Stomach (tissue), 9 donors: ENCODE data around the gene ARL15. TPM values are rescaled to one million over a fixed set of nuclear protein-coding genes. Genes with fewer than 3 reads are reported as not detected.

Source experiments
- DNase-seq, 2 donors: peaks; one replicate each; pipeline versions ENCODE4 v3.0.0 to v3.0.0-alpha.2; 2013 to 2019
- H3K27ac ChIP-seq, 5 donors: fragments of 200-600 bp in 4 of 5; sonication (generic) in 4 of 5; one replicate each; pipeline ENCODE4 v1.5.1; 2013 to 2019; ENCODE audit warnings: mild to moderate bottlenecking in 1 of 5, moderate library complexity in 1 of 5
- H3K27me3 ChIP-seq, 3 donors: fragments of 200-600 bp; sonication (generic); one replicate each; pipeline ENCODE4 v1.5.1; 2017 to 2019; ENCODE audit warnings: mixed run types in 1 of 3
- H3K36me3 ChIP-seq, 4 donors: fragments of 200-600 bp; sonication (generic); 1 replicate in 3 of 4; 2 replicates in 1 of 4; pipeline ENCODE4 v1.5.1; 2016 to 2019
- H3K4me1 ChIP-seq, 4 donors: fragments of 200-600 bp; sonication (generic); one replicate each; pipeline ENCODE4 v1.5.1; 2016 to 2019
- H3K4me3 ChIP-seq, 4 donors: fragments of 200-600 bp; sonication (generic) in 3 of 4; one replicate each; pipeline ENCODE4 v1.5.1; 2016 to 2019; ENCODE audit warnings: mild to moderate bottlenecking in 1 of 4
- H3K9me3 ChIP-seq, 4 donors: fragments of 200-600 bp; sonication (generic); one replicate each; pipeline ENCODE4 v1.5.1; 2016 to 2019
- EP300 ChIP-seq: sonication (generic); formaldehyde crosslinking; IDR thresholded peaks from one replicate; pipeline ENCODE4 v1.6.1; 2017; ENCODE audit warnings: antibody characterized with exemption
- POLR2A ChIP-seq, 4 donors: fragments of 450-650 bp; IDR thresholded peaks; one replicate each; pipeline ENCODE4 v1.6.1; 2016; ENCODE audit warnings: antibody characterized with exemption in 4 of 4, control low read depth in 2 of 4, mild to moderate bottlenecking in 1 of 4, moderate library complexity in 1 of 4
- POLR2AphosphoS5 ChIP-seq, 3 donors: sonication (generic); formaldehyde crosslinking; IDR thresholded peaks; one replicate each; pipeline ENCODE4 v1.6.1; 2016; ENCODE audit warnings: antibody characterized with exemption in 3 of 3
- whole genome bisulfite sequencing, 5 donors: extraction: QIAGEN DNeasy Blood & Tissue Kit in 3 of 5; methylation state at CpG; one replicate each; pipeline versions ENCODE4 v1.1.5 to v1.1.7; 2013 to 2018; 5-methylcytosine and 5-hydroxymethylcytosine counted together
- intact Hi-C: fragments of 100-400 bp; cut with DNase I; formaldehyde crosslinking; loops from one replicate; pipeline ENCODE4 v1.15.1; 2023; ENCODE audit warnings: low total_unique reads
- polyA plus RNA-seq, 3 donors: library from polyadenylated mRNA; stranded (reverse); fragments of 200-250 nt; gene quantifications; one replicate each; pipeline ENCODE4 v1.2.3, GENCODE V29; 2013
- total RNA-seq, 5 donors: library from RNA; depleted of rRNA; stranded (reverse); fragments of >200 nt; gene quantifications; one replicate each; pipeline versions ENCODE4 v1.1.0 to v1.2.3, GENCODE V29; 2014 to 2016
- TF ChIP-seq, protein P1 (sequence below), 7 experiments: fragments of 450-650 bp in 4 of 7; fragments of 200-600 bp in 3 of 7; sonication (generic) in 3 of 7; IDR thresholded peaks; one replicate each; pipeline ENCODE4 v1.5.1; 2016 to 2019; ENCODE audit warnings: antibody characterized with exemption in 7 of 7, control low read depth in 2 of 7, mild to moderate bottlenecking in 1 of 7
- donor health status: healthy with polysubstance abuse.
- donor health status: Bipolar disorder and iron deficiency.
- donor health status: healthy.

The ARL15 gene
- total and polyA plus RNA-seq, 8 donors: 1.7 to 72.7 (median 12.6) TPM

DNA sequence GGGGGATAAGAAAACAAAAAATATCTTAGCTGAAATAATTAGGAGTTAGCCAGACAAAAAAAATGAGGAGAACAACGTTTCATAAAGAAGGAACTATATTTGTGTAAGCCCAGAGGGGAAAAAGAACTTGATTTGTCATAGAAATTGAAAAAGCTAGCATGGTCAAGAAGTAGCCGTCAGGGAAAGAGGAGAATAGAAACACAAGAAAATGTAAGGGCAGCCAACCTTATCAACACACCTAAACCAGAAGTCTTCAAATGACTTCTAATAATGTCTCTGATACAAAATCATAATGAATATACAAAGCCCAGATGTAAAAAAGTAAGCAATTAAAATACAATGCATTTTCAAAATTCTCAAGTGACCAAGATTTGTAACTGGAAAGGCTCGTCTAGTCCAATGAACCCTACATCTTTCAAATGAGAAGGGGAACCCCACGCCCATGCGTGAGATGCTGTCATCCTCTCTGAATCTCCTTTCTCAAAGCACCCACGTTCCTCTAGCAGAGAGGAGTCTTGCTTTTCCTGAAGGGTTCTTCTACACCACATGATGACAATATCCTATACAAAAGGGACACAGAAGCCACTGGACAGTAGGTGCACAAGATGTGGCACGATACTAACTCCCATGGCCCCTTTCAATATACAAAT, 103.7 kb downstream of the ARL15 start:
- TF ChIP-seq, protein P1, sequence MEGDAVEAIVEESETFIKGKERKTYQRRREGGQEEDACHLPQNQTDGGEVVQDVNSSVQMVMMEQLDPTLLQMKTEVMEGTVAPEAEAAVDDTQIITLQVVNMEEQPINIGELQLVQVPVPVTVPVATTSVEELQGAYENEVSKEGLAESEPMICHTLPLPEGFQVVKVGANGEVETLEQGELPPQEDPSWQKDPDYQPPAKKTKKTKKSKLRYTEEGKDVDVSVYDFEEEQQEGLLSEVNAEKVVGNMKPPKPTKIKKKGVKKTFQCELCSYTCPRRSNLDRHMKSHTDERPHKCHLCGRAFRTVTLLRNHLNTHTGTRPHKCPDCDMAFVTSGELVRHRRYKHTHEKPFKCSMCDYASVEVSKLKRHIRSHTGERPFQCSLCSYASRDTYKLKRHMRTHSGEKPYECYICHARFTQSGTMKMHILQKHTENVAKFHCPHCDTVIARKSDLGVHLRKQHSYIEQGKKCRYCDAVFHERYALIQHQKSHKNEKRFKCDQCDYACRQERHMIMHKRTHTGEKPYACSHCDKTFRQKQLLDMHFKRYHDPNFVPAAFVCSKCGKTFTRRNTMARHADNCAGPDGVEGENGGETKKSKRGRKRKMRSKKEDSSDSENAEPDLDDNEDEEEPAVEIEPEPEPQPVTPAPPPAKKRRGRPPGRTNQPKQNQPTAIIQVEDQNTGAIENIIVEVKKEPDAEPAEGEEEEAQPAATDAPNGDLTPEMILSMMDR (IDR thresholded peaks at IDR 0.05): no peak
- TF ChIP-seq POLR2AphosphoS5 (IDR thresholded peaks at IDR 0.05) (no peak), EP300 (no peak), POLR2A (IDR thresholded peaks at IDR 0.05) (no peak)
- intact Hi-C loops: no loop called here
- no peak for DNase-seq
- 81 to 89% (median 88%) methylated on average over 7 of the region's 7 CpGs for WGBS, 5 donors
- H3K9me3 ChIP-seq: no peaks in the 10 kb centered on the region
- H3K27me3 ChIP-seq: no peaks in the 10 kb centered on the region
- H3K4me1 ChIP-seq: peaks cover 0 to 16% (median 5%) of the 10 kb centered on the region in 4 donors
- no peak overlapping the region for H3K27ac ChIP-seq
- no peak overlapping the region for H3K4me3 ChIP-seq
- no peaks in the 10 kb centered on the region for H3K36me3 ChIP-seq

GRCh38 chr5:54205918-54206317, 104.5 kb downstream of the ARL15 start:
- DNase-seq: no peak
- Histone ChIP-seq H3K4me1 (peaks cover 0 to 10% (median 4%) of the 10 kb centered on the region in 4 donors), H3K27ac (no peak overlapping the region), H3K4me3 (no peak overlapping the region), H3K9me3 (no peaks in the 10 kb centered on the region), H3K36me3 (no peaks in the 10 kb centered on the region), H3K27me3 (no peaks in the 10 kb centered on the region)
- WGBS, 5 donors: 86 to 100% (median 92%) methylated on average over 1 of the region's 1 CpG
- TF ChIP-seq, protein P1 (IDR thresholded peaks at IDR 0.05): no peak
- no peak for TF ChIP-seq POLR2AphosphoS5 (IDR thresholded peaks at IDR 0.05)
- TF ChIP-seq POLR2A (IDR thresholded peaks at IDR 0.05): no peak
- no peak for TF ChIP-seq EP300
- intact Hi-C loops: no loop called here

DNA sequence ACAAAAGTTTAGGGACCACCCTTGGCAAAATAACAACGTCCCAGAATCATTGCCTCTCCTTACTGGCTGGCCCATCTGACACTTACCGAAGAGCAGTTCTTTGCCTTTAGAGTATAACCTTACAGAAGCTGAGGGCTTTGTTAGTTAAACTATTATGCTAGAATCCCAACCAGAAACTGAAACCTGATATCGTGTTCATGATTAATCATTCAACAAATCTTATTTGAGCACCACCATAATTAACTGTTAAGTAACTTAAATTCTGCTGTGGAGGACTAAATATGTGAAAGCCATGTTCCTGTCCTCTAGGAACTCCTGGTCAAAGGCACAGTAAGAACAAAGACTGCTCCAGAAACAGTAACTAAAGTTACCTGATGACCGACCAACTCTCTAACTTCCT, 104.9 kb downstream of the ARL15 start:
- H3K4me1 ChIP-seq: peaks cover 0 to 10% (median 2%) of the 10 kb centered on the region in 4 donors
- TF ChIP-seq POLR2A (IDR thresholded peaks at IDR 0.05) (no peak), EP300 (no peak), POLR2AphosphoS5 (IDR thresholded peaks at IDR 0.05) (no peak)
- TF ChIP-seq, protein P1 (IDR thresholded peaks at IDR 0.05): no peak
- DNase-seq: no peak
- no peaks in the 10 kb centered on the region for H3K27me3 ChIP-seq
- H3K9me3 ChIP-seq: no peaks in the 10 kb centered on the region
- no peak overlapping the region for H3K4me3 ChIP-seq
- no peaks in the 10 kb centered on the region for H3K36me3 ChIP-seq
- intact Hi-C loops: no loop called here
- WGBS, 5 donors: 45 to 65% (median 61%) methylated on average over 4 of the region's 4 CpGs
- H3K27ac ChIP-seq: no peak overlapping the region

- Histone ChIP-seq H3K27ac (no peak overlapping the region), H3K4me3 (no peak overlapping the region), H3K4me1 (peaks cover 0 to 9% (median 7%) of the 10 kb centered on the region in 4 donors), H3K9me3 (no peaks in the 10 kb centered on the region), H3K27me3 (no peaks in the 10 kb centered on the region), H3K36me3 (no peaks in the 10 kb centered on the region)
- TF ChIP-seq POLR2AphosphoS5 (IDR thresholded peaks at IDR 0.05) (no peak), POLR2A (IDR thresholded peaks at IDR 0.05) (no peak), EP300 (no peak)
- TF ChIP-seq, protein P1 (IDR thresholded peaks at IDR 0.05): no peak
- no peak for DNase-seq
- intact Hi-C loops: no loop called here
These were observed 113.4 kb downstream of the ARL15 start for GRCh38 chr5:54197018-54197417.
